GM23248 (cell line): ENCODE data around the gene DAZL. TPM values are rescaled to one million over a fixed set of nuclear protein-coding genes. Genes with fewer than 3 reads are reported as not detected.

Experiments
- DNase-seq: peaks from one replicate; pipeline ENCODE4 v3.0.0-alpha.2; 2015
- H2AFZ ChIP-seq: fragments of 200-600 bp; sonication (generic); 2 replicates; pipeline ENCODE4 v1.6.1; 2016; ENCODE audit warnings: antibody characterized with exemption
- H3F3A ChIP-seq: fragments of 200-600 bp; sonication (generic); 2 replicates; pipeline ENCODE4 v1.6.1; 2016; ENCODE audit warnings: mild to moderate bottlenecking, antibody characterized with exemption, mixed run types; ENCODE audit not compliant: insufficient read depth
- H3K27ac ChIP-seq: fragments of 200-600 bp; sonication (generic); 2 replicates; pipeline ENCODE4 v1.5.1; 2016; ENCODE audit warnings: mild to moderate bottlenecking
- H3K27me3 ChIP-seq: fragments of 200-600 bp; sonication (generic); replicated peaks from 2 replicates; pipeline ENCODE4 v1.6.1; 2016; ENCODE audit warnings: mild to moderate bottlenecking; ENCODE audit not compliant: insufficient read depth
- H3K36me3 ChIP-seq: fragments of 200-600 bp; sonication (generic); 2 replicates; pipeline ENCODE4 v1.6.1; 2016; ENCODE audit warnings: low read depth, mild to moderate bottlenecking
- H3K4me1 ChIP-seq: fragments of 200-600 bp; sonication (generic); 2 replicates; pipeline ENCODE4 v1.6.1; 2016; ENCODE audit warnings: mild to moderate bottlenecking; ENCODE audit not compliant: insufficient read depth
- H3K4me2 ChIP-seq: fragments of 200-600 bp; sonication (generic); one replicate; pipeline ENCODE4 v1.6.1; 2016; ENCODE audit warnings: mild to moderate bottlenecking; ENCODE audit not compliant: unreplicated experiment
- H3K4me3 ChIP-seq: fragments of 200-600 bp; sonication (generic); 2 replicates; pipeline ENCODE4 v1.5.1; 2016; ENCODE audit warnings: mild to moderate bottlenecking
- H3K79me2 ChIP-seq: fragments of 200-600 bp; sonication (generic); 2 replicates; pipeline ENCODE4 v1.6.1; 2016; ENCODE audit warnings: mild to moderate bottlenecking; ENCODE audit not compliant: insufficient read depth
- H3K9ac ChIP-seq: fragments of 200-600 bp; sonication (generic); 2 replicates; pipeline ENCODE4 v1.6.1; 2016; ENCODE audit warnings: mild to moderate bottlenecking
- H3K9me2 ChIP-seq: fragments of 200-600 bp; sonication (generic); 2 replicates; pipeline ENCODE4 v1.6.1; 2016; ENCODE audit warnings: mixed run types, mild to moderate bottlenecking, moderate library complexity; ENCODE audit not compliant: insufficient read depth
- H3K9me3 ChIP-seq: fragments of 200-600 bp; sonication (generic); one replicate; pipeline ENCODE4 v1.6.1; 2017; ENCODE audit warnings: low read depth
- H4K20me1 ChIP-seq: fragments of 200-600 bp; sonication (generic); 2 replicates; pipeline ENCODE4 v1.6.0; 2016; ENCODE audit not compliant: insufficient read depth
- EZH2 ChIP-seq: fragments of 200-600 bp; sonication (generic); IDR thresholded peaks from 2 replicates; pipeline ENCODE4 v1.6.1; 2018; ENCODE audit warnings: antibody characterized with exemption, mild to moderate bottlenecking; ENCODE audit not compliant: insufficient read depth, poor library complexity, severe bottlenecking
- EZH2phosphoT487 ChIP-seq: fragments of 200-600 bp; sonication (generic); IDR thresholded peaks from 2 replicates; pipeline ENCODE4 v1.6.1; 2018; ENCODE audit warnings: antibody characterized with exemption, moderate library complexity, mild to moderate bottlenecking, low read depth; ENCODE audit not compliant: insufficient read depth
- WGBS, 2 experiments: methylation state at CpG; one replicate each; pipeline ENCODE4 v1.1.6; 2015 to 2017; ENCODE audit warnings: low lambda C conversion rate in 2 of 2, low coverage in 1 of 2; ENCODE audit errors: missing lambda C conversion rate in 2 of 2; 5-methylcytosine and 5-hydroxymethylcytosine counted together
- in situ Hi-C: fragments of 300-500 bp; cut with MboI; formaldehyde crosslinking; loops from 2 replicates; pipeline ENCODE4 v1.15.0; 2020
- polyA plus RNA-seq: library from polyadenylated mRNA; unstranded; fragments of >200 nt; fragmentation: Nextera tagmentation; extraction: Ambion mirVana; gene quantifications from 2 replicates; pipeline ENCODE4 v1.2.1, GENCODE V29; 2016
- total RNA-seq: library from RNA; depleted of rRNA; stranded (reverse); fragments of >200 nt; shearing (Covaris generic); gene quantifications from 2 replicates; pipeline ENCODE4 v1.2.3, GENCODE V29; 2014

The DAZL gene
- total and polyA plus RNA-seq, 2 experiments from 2014 or later = not detected

- no peaks in the 10 kb centered on the region for H3K9me2 ChIP-seq
- TF ChIP-seq EZH2phosphoT487 (no peak), EZH2 (no peak)
- in situ Hi-C loops = loop anchor here (10.0 kb wide), 1 partner anchor 815 kb away; no protein-coding TSS in a partner anchor
- H3K27me3 ChIP-seq = no peaks in the 10 kb centered on the region
- no peak for DNase-seq
- WGBS, 2 experiments = 97% methylated on average over 6 of the region's 6 CpGs
- H2AFZ ChIP-seq = no peak overlapping the region
- H3K9me3 ChIP-seq = no peaks in the 10 kb centered on the region
- H3K4me1 ChIP-seq = peaks cover 11% of the 10 kb centered on the region
- H3K27ac ChIP-seq = no peak overlapping the region
- H3K79me2 ChIP-seq = no peaks in the 10 kb centered on the region
- no peak overlapping the region for H3K4me2 ChIP-seq
- no peaks in the 10 kb centered on the region for H4K20me1 ChIP-seq
- no peak overlapping the region for H3K9ac ChIP-seq
- no peaks in the 10 kb centered on the region for H3K36me3 ChIP-seq
- no peak overlapping the region for H3K4me3 ChIP-seq
- peaks cover 10% of the 10 kb centered on the region for H3F3A ChIP-seq
These were observed 15.2 kb downstream of the DAZL start for GRCh38 chr3:16589867-16590624.

- DNase-seq = no peak
- Histone ChIP-seq H3F3A (peaks cover 10% of the 10 kb centered on the region), H3K79me2 (no peaks in the 10 kb centered on the region), H2AFZ (no peak overlapping the region), H3K27me3 (no peaks in the 10 kb centered on the region), H3K4me1 (peaks cover 11% of the 10 kb centered on the region), H3K4me2 (no peak overlapping the region), H4K20me1 (no peaks in the 10 kb centered on the region), H3K4me3 (no peak overlapping the region), H3K27ac (no peak overlapping the region), H3K9me3 (no peaks in the 10 kb centered on the region), H3K36me3 (no peaks in the 10 kb centered on the region), H3K9me2 (no peaks in the 10 kb centered on the region), H3K9ac (no peak overlapping the region)
- TF ChIP-seq EZH2 (no peak), EZH2phosphoT487 (no peak)
- in situ Hi-C loops = no loop called here
- WGBS, 2 experiments = 100% methylated on average over 1 of the region's 1 CpG
These were observed 16.1 kb downstream of the DAZL start for GRCh38 chr3:16589120-16589519.

GRCh38 chr3:16587681-16588060 lies 17.6 kb downstream of the DAZL start:
- in situ Hi-C loops = no loop called here
- Histone ChIP-seq H3K4me3 (no peak overlapping the region), H3K9ac (no peak overlapping the region), H3K9me2 (no peaks in the 10 kb centered on the region), H3K9me3 (no peaks in the 10 kb centered on the region), H3K27me3 (no peaks in the 10 kb centered on the region), H2AFZ (peak overlapping the region; percentile 34), H3K27ac (no peak overlapping the region), H3K4me1 (peaks cover 11% of the 10 kb centered on the region), H4K20me1 (no peaks in the 10 kb centered on the region), H3K4me2 (peak overlapping the region; percentile 37), H3K79me2 (no peaks in the 10 kb centered on the region), H3K36me3 (no peaks in the 10 kb centered on the region), H3F3A (peaks cover 10% of the 10 kb centered on the region)
- TF ChIP-seq EZH2phosphoT487 = no peak
- no peak for TF ChIP-seq EZH2
- DNase-seq = peak; percentile 47

GRCh38 chr3:16587047-16587680 lies 18.1 kb downstream of the DAZL start:
- no peak for TF ChIP-seq EZH2phosphoT487
- no peak for TF ChIP-seq EZH2
- H3K4me3 ChIP-seq = no peak overlapping the region
- H3K27me3 ChIP-seq = no peaks in the 10 kb centered on the region
- WGBS, 2 experiments = 68 to 76% methylated on average over 3 of the region's 3 CpGs
- no peaks in the 10 kb centered on the region for H3K9me3 ChIP-seq
- in situ Hi-C loops = no loop called here
- H3K79me2 ChIP-seq = no peaks in the 10 kb centered on the region
- H3K4me1 ChIP-seq = peaks cover 11% of the 10 kb centered on the region
- peak overlapping the region; percentile 34 for H2AFZ ChIP-seq
- peak; percentile 20 for DNase-seq
- peaks cover 10% of the 10 kb centered on the region for H3F3A ChIP-seq
- H3K36me3 ChIP-seq = no peaks in the 10 kb centered on the region
- peak overlapping the region; percentile 37 for H3K4me2 ChIP-seq
- no peaks in the 10 kb centered on the region for H3K9me2 ChIP-seq
- no peak overlapping the region for H3K9ac ChIP-seq
- no peaks in the 10 kb centered on the region for H4K20me1 ChIP-seq
- H3K27ac ChIP-seq = no peak overlapping the region

GRCh38 chr3:16584880-16585279 lies 20.3 kb downstream of the DAZL start:
- Histone ChIP-seq H3K79me2 (no peaks in the 10 kb centered on the region), H3K9me2 (no peaks in the 10 kb centered on the region), H3K9me3 (no peaks in the 10 kb centered on the region), H3K4me2 (no peak overlapping the region), H3K9ac (no peak overlapping the region), H3F3A (peaks cover 10% of the 10 kb centered on the region), H3K27me3 (no peaks in the 10 kb centered on the region), H3K4me1 (peaks cover 11% of the 10 kb centered on the region), H2AFZ (no peak overlapping the region), H3K4me3 (no peak overlapping the region), H3K27ac (no peak overlapping the region), H3K36me3 (no peaks in the 10 kb centered on the region), H4K20me1 (no peaks in the 10 kb centered on the region)
- 63 to 64% methylated on average over 2 of the region's 2 CpGs for WGBS, 2 experiments
- in situ Hi-C loops = no loop called here
- no peak for TF ChIP-seq EZH2phosphoT487
- no peak for TF ChIP-seq EZH2
- DNase-seq = no peak
